Breast epithelium (tissue), 4 donors: Measurements from ENCODE around the gene FRMD4A. TPM values are rescaled to one million over a fixed set of nuclear protein-coding genes. Genes with fewer than 3 reads are reported as not detected.

ENCODE experiments used
- DNase-seq, 2 donors: peaks; one replicate each; pipeline ENCODE4 v3.0.0-alpha.2; 2019; ENCODE audit warnings: low spot score in 2 of 2
- H3K27ac ChIP-seq, 2 donors: fragments of 200-600 bp; sonication (generic) in 1 of 2; one replicate each; pipeline ENCODE4 v1.5.1; 2016 to 2019; ENCODE audit warnings: mild to moderate bottlenecking in 1 of 2
- H3K27me3 ChIP-seq, 2 donors: fragments of 200-600 bp; sonication (generic) in 1 of 2; one replicate each; pipeline versions ENCODE4 v1.5.1 to v1.6.0; 2017 to 2019; ENCODE audit warnings: control low read depth in 1 of 2, mild to moderate bottlenecking in 1 of 2
- H3K36me3 ChIP-seq: fragments of 200-600 bp; one replicate; pipeline ENCODE4 v1.5.1; 2019
- H3K4me1 ChIP-seq, 2 donors: fragments of 200-600 bp; sonication (generic); one replicate each; pipeline ENCODE4 v1.5.1; 2016 to 2019; ENCODE audit warnings: control low read depth in 1 of 2
- H3K4me3 ChIP-seq, 3 donors: fragments of 200-600 bp; sonication (generic); 1 replicate in 2 of 3; 2 replicates in 1 of 3; pipeline ENCODE4 v1.5.1; 2016 to 2019; ENCODE audit warnings: mild to moderate bottlenecking in 3 of 3, moderate library complexity in 2 of 3
- H3K9me3 ChIP-seq, 2 donors: fragments of 200-600 bp; sonication (generic) in 1 of 2; one replicate each; pipeline ENCODE4 v1.5.1; 2016 to 2019; ENCODE audit warnings: control low read depth in 1 of 2
- CTCF ChIP-seq, 3 donors: fragments of 450-650 bp; IDR thresholded peaks; one replicate each; pipeline ENCODE4 v1.5.1; 2016 to 2017; ENCODE audit warnings: antibody characterized with exemption in 3 of 3, mild to moderate bottlenecking in 3 of 3, moderate library complexity in 3 of 3
- POLR2A ChIP-seq: fragments of 450-650 bp; IDR thresholded peaks from one replicate; pipeline ENCODE4 v1.6.1; 2016; ENCODE audit warnings: antibody characterized with exemption, mild to moderate bottlenecking, moderate library complexity
- POLR2AphosphoS5 ChIP-seq, 3 donors: sonication (generic); formaldehyde crosslinking; IDR thresholded peaks; one replicate each; pipeline ENCODE4 v1.6.1; 2017; ENCODE audit warnings: antibody characterized with exemption in 3 of 3
- intact Hi-C: fragments of 100-400 bp; cut with DNase I; formaldehyde crosslinking; loops from one replicate; pipeline ENCODE4 v1.15.1; 2023; ENCODE audit warnings: low total_unique reads
- total RNA-seq, 3 donors: library from RNA; depleted of rRNA; stranded (reverse); fragments of >200 nt; gene quantifications; one replicate each; pipeline ENCODE4 v1.1.0, GENCODE V29; 2016

Gene FRMD4A
- total RNA-seq, 3 donors from 2014 or later: 27.5 to 107 (median 34.4) TPM

GRCh38 chr10:14192746-14193145 lies 138.0 kb downstream of the FRMD4A start:
- intact Hi-C loops: no loop called here
- DNase-seq: no peak
- no peaks in the 10 kb centered on the region for H3K27me3 ChIP-seq
- no peak overlapping the region for H3K27ac ChIP-seq
- H3K36me3 ChIP-seq: no peaks in the 10 kb centered on the region
- TF ChIP-seq POLR2A (no peak), POLR2AphosphoS5 (IDR thresholded peaks at IDR 0.05) (no peak), CTCF (IDR thresholded peaks at IDR 0.05) (no peak)
- no peak overlapping the region for H3K4me3 ChIP-seq
- no peaks in the 10 kb centered on the region for H3K4me1 ChIP-seq
- no peaks in the 10 kb centered on the region for H3K9me3 ChIP-seq

- H3K27me3 ChIP-seq: no peaks in the 10 kb centered on the region
- TF ChIP-seq POLR2A (no peak), CTCF (IDR thresholded peaks at IDR 0.05) (no peak), POLR2AphosphoS5 (IDR thresholded peaks at IDR 0.05) (no peak)
- no peak for DNase-seq
- intact Hi-C loops: no loop called here
- H3K27ac ChIP-seq: no peak overlapping the region
- H3K36me3 ChIP-seq: no peaks in the 10 kb centered on the region
- H3K4me3 ChIP-seq: no peak overlapping the region
- H3K4me1 ChIP-seq: no peaks in the 10 kb centered on the region
- no peaks in the 10 kb centered on the region for H3K9me3 ChIP-seq
Observed at GRCh38 chr10:14191871-14192270, 138.9 kb downstream of the FRMD4A start.

- H3K36me3 ChIP-seq: no peaks in the 10 kb centered on the region
- H3K27ac ChIP-seq: no peak overlapping the region
- H3K4me3 ChIP-seq: no peak overlapping the region
- no peak for DNase-seq
- no peaks in the 10 kb centered on the region for H3K9me3 ChIP-seq
- H3K4me1 ChIP-seq: no peaks in the 10 kb centered on the region
- no peaks in the 10 kb centered on the region for H3K27me3 ChIP-seq
- intact Hi-C loops: no loop called here
- no peak for TF ChIP-seq POLR2A
Observed at GRCh38 chr10:14191407-14191806, 139.3 kb downstream of the FRMD4A start.

- TF ChIP-seq POLR2A: no peak
- no peak for TF ChIP-seq CTCF (IDR thresholded peaks at IDR 0.05)
- TF ChIP-seq POLR2AphosphoS5 (IDR thresholded peaks at IDR 0.05): no peak
- H3K27me3 ChIP-seq: no peaks in the 10 kb centered on the region
- intact Hi-C loops: no loop called here
Observed at GRCh38 chr10:14190702-14191101, 140.0 kb downstream of the FRMD4A start.

GRCh38 chr10:14186245-14186644 lies 144.5 kb downstream of the FRMD4A start:
- no peak for DNase-seq
- Histone ChIP-seq H3K27ac (no peak overlapping the region), H3K4me1 (no peaks in the 10 kb centered on the region), H3K36me3 (no peaks in the 10 kb centered on the region), H3K27me3 (peaks cover 0 to 5% of the 10 kb centered on the region in 2 donors), H3K4me3 (no peak overlapping the region), H3K9me3 (no peaks in the 10 kb centered on the region)
- TF ChIP-seq POLR2A: no peak
- TF ChIP-seq CTCF (IDR thresholded peaks at IDR 0.05): no peak
- no peak for TF ChIP-seq POLR2AphosphoS5 (IDR thresholded peaks at IDR 0.05)
- intact Hi-C loops: no loop called here

More at GRCh38 chr10:14190702-14191101, 140.0 kb downstream of the FRMD4A start:
- H3K36me3 ChIP-seq: no peaks in the 10 kb centered on the region
- H3K4me1 ChIP-seq: no peaks in the 10 kb centered on the region
- no peak overlapping the region for H3K4me3 ChIP-seq
- no peak for DNase-seq
- H3K27ac ChIP-seq: no peak overlapping the region
- H3K9me3 ChIP-seq: no peaks in the 10 kb centered on the region
